Mesendoderm (in vitro differentiated cells): ENCODE data around the gene OTOG.

Experiments used
- DNase-seq: peaks from one replicate; pipeline ENCODE4 v3.0.0; 2013
- H2AK5ac ChIP-seq: 2 replicates; pipeline ENCODE4 v1.6.1; 2013; ENCODE audit warnings: low read length, inconsistent platforms
- H2BK120ac ChIP-seq: 2 replicates; pipeline ENCODE4 v1.6.1; 2013; ENCODE audit warnings: low read depth, mild to moderate bottlenecking, low read length, moderate library complexity, mixed read lengths
- H2BK15ac ChIP-seq: replicated peaks from 2 replicates; pipeline ENCODE4 v1.6.1; 2013; ENCODE audit warnings: low read depth, mild to moderate bottlenecking, moderate library complexity
- H2BK5ac ChIP-seq: 2 replicates; pipeline ENCODE4 v1.6.1; 2013; ENCODE audit warnings: low read length, inconsistent platforms
- H3K18ac ChIP-seq: 2 replicates; pipeline ENCODE4 v1.6.1; 2013; ENCODE audit warnings: mild to moderate bottlenecking, low read length, mixed read lengths
- H3K23ac ChIP-seq: one replicate; pipeline ENCODE4 v1.6.1; 2013; ENCODE audit warnings: low read length
- H3K27ac ChIP-seq: 2 replicates; pipeline ENCODE4 v1.5.1; 2013; ENCODE audit warnings: low read depth, mild to moderate bottlenecking, inconsistent platforms, low read length, moderate library complexity
- H3K27me3 ChIP-seq: 2 replicates; pipeline ENCODE4 v1.6.1; 2013; ENCODE audit warnings: low read length, control low read depth, mild to moderate bottlenecking, inconsistent platforms; ENCODE audit not compliant: insufficient read depth, poor library complexity
- H3K36me3 ChIP-seq: 2 replicates; pipeline ENCODE4 v1.6.1; 2013; ENCODE audit warnings: low read length, inconsistent platforms; ENCODE audit not compliant: control insufficient read depth, insufficient read depth
- H3K4ac ChIP-seq: one replicate; pipeline ENCODE4 v1.6.1; 2013; ENCODE audit warnings: low read depth, mild to moderate bottlenecking, low read length, moderate library complexity
- H3K4me1 ChIP-seq: 2 replicates; pipeline ENCODE4 v1.6.1; 2013; ENCODE audit warnings: low read depth, low read length, inconsistent platforms; ENCODE audit not compliant: control insufficient read depth
- H3K4me2 ChIP-seq: 2 replicates; pipeline ENCODE4 v1.6.1; 2013; ENCODE audit warnings: low read length
- H3K4me3 ChIP-seq: 2 replicates; pipeline ENCODE4 v1.5.1; 2013; ENCODE audit warnings: mild to moderate bottlenecking, low read length
- H3K56ac ChIP-seq: one replicate; pipeline ENCODE4 v1.6.1; 2013; ENCODE audit warnings: low read length
- H3K79me1 ChIP-seq: 2 replicates; pipeline ENCODE4 v1.6.1; 2013; ENCODE audit warnings: low read length, inconsistent platforms
- H3K79me2 ChIP-seq: 2 replicates; pipeline ENCODE4 v1.6.1; 2013; ENCODE audit warnings: mild to moderate bottlenecking, low read length; ENCODE audit not compliant: control insufficient read depth, insufficient read depth
- H3K9ac ChIP-seq: 2 replicates; pipeline ENCODE4 v1.6.1; 2013; ENCODE audit warnings: low read length, inconsistent platforms
- H4K5ac ChIP-seq: one replicate; pipeline ENCODE4 v1.6.1; 2013; ENCODE audit warnings: low read length
- H4K8ac ChIP-seq: one replicate; pipeline ENCODE4 v1.6.1; 2013; ENCODE audit warnings: low read depth, mild to moderate bottlenecking, control low read depth, low read length, moderate library complexity
- WGBS: extraction: QIAGEN DNeasy Blood & Tissue Kit; methylation state at CpG from one replicate; pipeline ENCODE4 v1.1.7; 2013; ENCODE audit warnings: low lambda C conversion rate, missing lambda C conversion rate; ENCODE audit not compliant: insufficient coverage; ENCODE audit errors: extremely low coverage; 5-methylcytosine and 5-hydroxymethylcytosine counted together

Gene OTOG

GRCh38 chr11:17508791-17509190, 38.3 kb upstream of the OTOG start:
- Histone ChIP-seq H3K4me2 (no peak overlapping the region), H3K4me1 (no peaks in the 10 kb centered on the region), H3K36me3 (no peaks in the 10 kb centered on the region), H2BK120ac (no peak overlapping the region), H3K79me1 (no peaks in the 10 kb centered on the region), H3K4me3 (no peak overlapping the region), H2BK5ac (no peak overlapping the region), H3K27me3 (no peaks in the 10 kb centered on the region), H3K56ac (no peak overlapping the region), H3K79me2 (no peaks in the 10 kb centered on the region), H3K4ac (no peak overlapping the region), H4K8ac (no peak overlapping the region), H4K5ac (no peak overlapping the region), H2BK15ac (no peak overlapping the region), H3K18ac (no peak overlapping the region), H2AK5ac (no peak overlapping the region), H3K9ac (no peak overlapping the region), H3K27ac (no peak overlapping the region), H3K23ac (no peak overlapping the region)
- no peak for DNase-seq
- no CpG with 5 or more reads among the region's 3 CpGs for WGBS

GRCh38 chr11:17510507-17511206, 36.4 kb upstream of the OTOG start:
- Histone ChIP-seq H4K5ac (no peak overlapping the region), H3K9ac (no peak overlapping the region), H2AK5ac (no peak overlapping the region), H4K8ac (no peak overlapping the region), H3K23ac (no peak overlapping the region), H3K4me1 (no peaks in the 10 kb centered on the region), H3K36me3 (no peaks in the 10 kb centered on the region), H3K27me3 (no peaks in the 10 kb centered on the region), H2BK5ac (no peak overlapping the region), H2BK15ac (no peak overlapping the region), H3K4ac (no peak overlapping the region), H3K56ac (no peak overlapping the region), H3K4me3 (no peak overlapping the region), H2BK120ac (no peak overlapping the region), H3K27ac (no peak overlapping the region), H3K79me2 (no peaks in the 10 kb centered on the region), H3K79me1 (no peaks in the 10 kb centered on the region), H3K18ac (no peak overlapping the region), H3K4me2 (no peak overlapping the region)
- no peak for DNase-seq
- no CpG with 5 or more reads among the region's 4 CpGs for WGBS

- no peak overlapping the region for H4K5ac ChIP-seq
- no peak overlapping the region for H4K8ac ChIP-seq
- no peaks in the 10 kb centered on the region for H3K27me3 ChIP-seq
- H3K9ac ChIP-seq = no peak overlapping the region
- no peak overlapping the region for H3K27ac ChIP-seq
- no peak for DNase-seq
- no peak overlapping the region for H2BK5ac ChIP-seq
- no peak overlapping the region for H2BK15ac ChIP-seq
- H3K79me1 ChIP-seq = no peaks in the 10 kb centered on the region
- H3K23ac ChIP-seq = no peak overlapping the region
- no peak overlapping the region for H2AK5ac ChIP-seq
- H2BK120ac ChIP-seq = no peak overlapping the region
- no peak overlapping the region for H3K4me2 ChIP-seq
- H3K79me2 ChIP-seq = no peaks in the 10 kb centered on the region
- H3K4me3 ChIP-seq = no peak overlapping the region
- no peaks in the 10 kb centered on the region for H3K36me3 ChIP-seq
- no peak overlapping the region for H3K18ac ChIP-seq
- H3K4me1 ChIP-seq = no peaks in the 10 kb centered on the region
- no CpG with 5 or more reads among the region's 3 CpGs for WGBS
- no peak overlapping the region for H3K4ac ChIP-seq
- no peak overlapping the region for H3K56ac ChIP-seq
These were observed 35.5 kb upstream of the OTOG start for GRCh38 chr11:17511571-17511970.

- H3K4me1 ChIP-seq = no peaks in the 10 kb centered on the region
- no CpG with 5 or more reads among the region's 2 CpGs for WGBS
- no peaks in the 10 kb centered on the region for H3K79me1 ChIP-seq
- no peak overlapping the region for H3K56ac ChIP-seq
- H3K27me3 ChIP-seq = no peaks in the 10 kb centered on the region
- no peak overlapping the region for H4K8ac ChIP-seq
- H4K5ac ChIP-seq = no peak overlapping the region
- no peak overlapping the region for H2BK15ac ChIP-seq
- no peak overlapping the region for H3K4me2 ChIP-seq
- no peaks in the 10 kb centered on the region for H3K79me2 ChIP-seq
- no peak overlapping the region for H3K23ac ChIP-seq
- no peak overlapping the region for H2BK120ac ChIP-seq
- no peak for DNase-seq
- H3K36me3 ChIP-seq = no peaks in the 10 kb centered on the region
- no peak overlapping the region for H2AK5ac ChIP-seq
- no peak overlapping the region for H3K27ac ChIP-seq
- H3K18ac ChIP-seq = no peak overlapping the region
- H2BK5ac ChIP-seq = no peak overlapping the region
- H3K4me3 ChIP-seq = no peak overlapping the region
- no peak overlapping the region for H3K9ac ChIP-seq
- H3K4ac ChIP-seq = no peak overlapping the region
These were observed 35.0 kb upstream of the OTOG start for GRCh38 chr11:17512101-17512500.

- Histone ChIP-seq H2BK15ac (no peak overlapping the region), H4K8ac (no peak overlapping the region), H3K9ac (no peak overlapping the region), H3K4me1 (no peaks in the 10 kb centered on the region), H3K4me2 (no peak overlapping the region), H2AK5ac (no peak overlapping the region), H3K23ac (no peak overlapping the region), H4K5ac (no peak overlapping the region), H3K4ac (no peak overlapping the region), H3K27ac (no peak overlapping the region), H3K27me3 (no peaks in the 10 kb centered on the region), H3K18ac (no peak overlapping the region), H3K36me3 (no peaks in the 10 kb centered on the region), H3K79me1 (no peaks in the 10 kb centered on the region), H3K56ac (no peak overlapping the region), H3K79me2 (no peaks in the 10 kb centered on the region), H2BK120ac (no peak overlapping the region), H2BK5ac (no peak overlapping the region), H3K4me3 (no peak overlapping the region)
- DNase-seq = no peak
- no CpG with 5 or more reads among the region's 1 CpG for whole genome bisulfite sequencing
These were observed 33.2 kb upstream of the OTOG start for GRCh38 chr11:17513853-17514252.

GRCh38 chr11:17514476-17514875, 32.6 kb upstream of the OTOG start:
- no peak overlapping the region for H3K9ac ChIP-seq
- no peak overlapping the region for H3K4ac ChIP-seq
- H3K79me1 ChIP-seq = no peaks in the 10 kb centered on the region
- no peak overlapping the region for H2AK5ac ChIP-seq
- no peaks in the 10 kb centered on the region for H3K4me1 ChIP-seq
- DNase-seq = no peak
- no peak overlapping the region for H3K56ac ChIP-seq
- WGBS = no CpG with 5 or more reads among the region's 4 CpGs
- no peaks in the 10 kb centered on the region for H3K27me3 ChIP-seq
- H4K5ac ChIP-seq = no peak overlapping the region
- H3K36me3 ChIP-seq = no peaks in the 10 kb centered on the region
- H3K23ac ChIP-seq = no peak overlapping the region
- no peaks in the 10 kb centered on the region for H3K79me2 ChIP-seq
- no peak overlapping the region for H4K8ac ChIP-seq
- H3K27ac ChIP-seq = no peak overlapping the region
- no peak overlapping the region for H3K4me3 ChIP-seq
- no peak overlapping the region for H2BK15ac ChIP-seq
- H2BK120ac ChIP-seq = no peak overlapping the region
- no peak overlapping the region for H3K4me2 ChIP-seq
- no peak overlapping the region for H2BK5ac ChIP-seq
- H3K18ac ChIP-seq = no peak overlapping the region
